Smooth muscle cell (in vitro differentiated cells): Measurements from ENCODE around the gene MCF2L2. TPM values are rescaled to one million over a fixed set of nuclear protein-coding genes. Genes with fewer than 3 reads are reported as not detected.

Source experiments
- DNase-seq: peaks from one replicate; lab custom pipeline; 2025; ENCODE audit not compliant: unreplicated experiment; lab: John Stamatoyannopoulos, UW
- H2AFZ ChIP-seq: fragments of 200-600 bp; sonication (generic); 2 replicates; pipeline ENCODE4 v1.6.0; 2016; ENCODE audit warnings: antibody characterized with exemption, low read depth, mild to moderate bottlenecking
- H3F3A ChIP-seq: fragments of 200-600 bp; sonication (generic); 2 replicates; pipeline ENCODE4 v1.6.0; 2017; ENCODE audit warnings: antibody characterized with exemption, low read depth
- H3K27ac ChIP-seq: fragments of 200-600 bp; sonication (generic); 2 replicates; pipeline ENCODE4 v1.5.1; 2016; ENCODE audit warnings: low read depth, mild to moderate bottlenecking
- H3K27me3 ChIP-seq: fragments of 200-600 bp; sonication (generic); 2 replicates; pipeline ENCODE4 v1.6.1; 2016; ENCODE audit warnings: low read depth, mild to moderate bottlenecking
- H3K36me3 ChIP-seq: fragments of 200-600 bp; sonication (generic); 2 replicates; pipeline ENCODE4 v1.5.1; 2016; ENCODE audit warnings: low read depth
- H3K4me1 ChIP-seq: fragments of 200-600 bp; sonication (generic); 2 replicates; pipeline ENCODE4 v1.5.1; 2016; ENCODE audit warnings: low read depth
- H3K4me2 ChIP-seq: fragments of 200-600 bp; sonication (generic); 2 replicates; pipeline ENCODE4 v1.6.0; 2016; ENCODE audit warnings: mild to moderate bottlenecking
- H3K4me3 ChIP-seq: fragments of 200-600 bp; sonication (generic); 2 replicates; pipeline ENCODE4 v1.5.1; 2016; ENCODE audit warnings: mild to moderate bottlenecking
- H3K79me2 ChIP-seq: fragments of 200-600 bp; sonication (generic); 2 replicates; pipeline ENCODE4 v1.6.0; 2016; ENCODE audit warnings: low read depth, mild to moderate bottlenecking
- H3K9ac ChIP-seq: fragments of 200-600 bp; sonication (generic); 2 replicates; pipeline ENCODE4 v1.6.0; 2016; ENCODE audit warnings: low read depth
- H3K9me3 ChIP-seq: fragments of 200-600 bp; sonication (generic); replicated peaks from 2 replicates; pipeline ENCODE4 v1.5.1; 2016; ENCODE audit warnings: low read depth
- H4K20me1 ChIP-seq: fragments of 200-600 bp; sonication (generic); 2 replicates; pipeline ENCODE4 v1.6.0; 2016; ENCODE audit warnings: low read depth
- WGBS: methylation state at CpG from one replicate; pipeline ENCODE4 v1.1.7; 2016; ENCODE audit warnings: low lambda C conversion rate; 5-methylcytosine and 5-hydroxymethylcytosine counted together
- polyA plus RNA-seq: library from polyadenylated mRNA; unstranded; fragments of >200 nt; fragmentation: Nextera tagmentation; extraction: Ambion mirVana; gene quantifications from 2 replicates; pipeline ENCODE4 v1.2.1, GENCODE V29; 2016
- total RNA-seq: library from RNA; depleted of rRNA; stranded (reverse); fragments of >200 nt; gene quantifications from 2 replicates; pipeline ENCODE4 v1.2.3, GENCODE V29; 2014
- TF ChIP-seq, protein P1 (sequence below): fragments of 200-600 bp; sonication (generic); IDR thresholded peaks from 2 replicates; pipeline ENCODE4 v1.5.1; 2017; ENCODE audit warnings: borderline replicate concordance, mild to moderate bottlenecking, antibody characterized with exemption; ENCODE audit not compliant: insufficient read depth, poor library complexity, severe bottlenecking

Gene MCF2L2
- total and polyA plus RNA-seq, 2 experiments from 2014 or later = 0.09 TPM; not detected in 1

DNA sequence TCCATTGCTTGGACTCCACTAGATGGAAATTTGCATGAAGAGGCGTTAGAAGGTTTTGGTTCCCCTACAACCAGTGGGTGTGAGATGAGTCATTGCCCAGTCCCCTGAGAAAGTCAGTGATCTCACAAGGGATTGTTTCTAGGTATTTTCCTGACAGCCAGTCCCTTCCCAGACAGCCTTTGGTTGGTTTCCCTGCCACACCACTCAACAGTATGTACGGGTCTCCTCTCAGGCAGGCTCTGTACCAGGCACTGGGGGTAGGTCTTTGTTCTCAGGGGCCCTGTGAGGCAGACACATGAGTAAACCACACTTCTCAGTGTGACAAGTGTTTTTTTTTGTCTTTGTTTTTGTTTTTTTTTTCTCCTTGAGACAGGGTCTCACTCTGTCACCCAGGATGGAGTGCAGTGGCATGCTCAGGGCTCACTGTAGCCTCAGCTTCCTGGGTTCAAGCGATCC lies 269.8 kb downstream of the MCF2L2 start:
- H3K27me3 ChIP-seq = peaks cover 19% of the 10 kb centered on the region
- no peak overlapping the region for H3K4me3 ChIP-seq
- H2AFZ ChIP-seq = no peak overlapping the region
- no peaks in the 10 kb centered on the region for H3K36me3 ChIP-seq
- 50% methylated on average over 3 of the region's 3 CpGs for WGBS
- H3K9ac ChIP-seq = no peak overlapping the region
- H3K9me3 ChIP-seq = no peaks in the 10 kb centered on the region
- TF ChIP-seq, protein P1, sequence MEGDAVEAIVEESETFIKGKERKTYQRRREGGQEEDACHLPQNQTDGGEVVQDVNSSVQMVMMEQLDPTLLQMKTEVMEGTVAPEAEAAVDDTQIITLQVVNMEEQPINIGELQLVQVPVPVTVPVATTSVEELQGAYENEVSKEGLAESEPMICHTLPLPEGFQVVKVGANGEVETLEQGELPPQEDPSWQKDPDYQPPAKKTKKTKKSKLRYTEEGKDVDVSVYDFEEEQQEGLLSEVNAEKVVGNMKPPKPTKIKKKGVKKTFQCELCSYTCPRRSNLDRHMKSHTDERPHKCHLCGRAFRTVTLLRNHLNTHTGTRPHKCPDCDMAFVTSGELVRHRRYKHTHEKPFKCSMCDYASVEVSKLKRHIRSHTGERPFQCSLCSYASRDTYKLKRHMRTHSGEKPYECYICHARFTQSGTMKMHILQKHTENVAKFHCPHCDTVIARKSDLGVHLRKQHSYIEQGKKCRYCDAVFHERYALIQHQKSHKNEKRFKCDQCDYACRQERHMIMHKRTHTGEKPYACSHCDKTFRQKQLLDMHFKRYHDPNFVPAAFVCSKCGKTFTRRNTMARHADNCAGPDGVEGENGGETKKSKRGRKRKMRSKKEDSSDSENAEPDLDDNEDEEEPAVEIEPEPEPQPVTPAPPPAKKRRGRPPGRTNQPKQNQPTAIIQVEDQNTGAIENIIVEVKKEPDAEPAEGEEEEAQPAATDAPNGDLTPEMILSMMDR = no peak
- DNase-seq = no peak
- no peaks in the 10 kb centered on the region for H4K20me1 ChIP-seq
- no peak overlapping the region for H3K27ac ChIP-seq
- no peaks in the 10 kb centered on the region for H3K79me2 ChIP-seq
- no peak overlapping the region for H3K4me2 ChIP-seq
- no peaks in the 10 kb centered on the region for H3F3A ChIP-seq
- peaks cover 8% of the 10 kb centered on the region for H3K4me1 ChIP-seq

DNA sequence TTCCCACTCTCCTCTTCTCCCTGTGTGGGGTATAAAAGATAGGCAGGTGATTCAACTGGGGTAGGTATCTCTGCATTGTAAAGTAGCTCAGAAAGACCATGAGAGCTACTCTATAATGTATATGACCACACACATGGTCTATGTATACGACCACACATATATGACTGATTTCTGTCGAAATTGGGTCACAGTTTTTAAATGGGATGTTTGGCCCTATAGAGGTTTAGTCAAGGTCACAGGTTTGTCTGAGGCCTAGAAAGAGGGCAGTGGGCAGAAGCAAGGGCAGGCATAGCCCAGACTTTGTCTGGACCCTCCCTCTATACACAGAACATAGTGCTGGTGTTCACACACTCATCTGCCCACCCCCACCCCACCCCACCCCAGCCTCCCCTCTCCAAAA lies 270.3 kb downstream of the MCF2L2 start:
- no peaks in the 10 kb centered on the region for H3K36me3 ChIP-seq

DNA sequence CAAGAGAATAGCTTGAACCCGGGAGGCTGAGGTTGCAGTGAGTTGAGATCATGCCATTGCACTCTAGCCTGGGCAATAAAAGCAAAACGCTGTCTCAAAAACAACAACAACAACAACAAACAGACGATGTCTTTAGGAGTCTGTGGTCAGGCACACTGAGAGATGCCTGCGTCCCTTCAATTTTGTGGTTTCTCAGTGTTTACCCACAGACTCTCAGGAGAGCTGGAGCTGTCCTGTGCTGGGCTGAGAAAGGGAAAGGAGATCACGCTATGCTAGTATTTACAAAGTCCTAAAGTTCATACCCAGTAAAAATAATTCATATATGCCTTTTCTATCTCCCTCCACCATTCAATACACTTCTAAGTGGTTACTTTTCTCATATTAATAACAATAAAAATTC lies 272.2 kb downstream of the MCF2L2 start:
- no peaks in the 10 kb centered on the region for H3K9me3 ChIP-seq
- H3K4me2 ChIP-seq = no peak overlapping the region
- H3K9ac ChIP-seq = no peak overlapping the region
- DNase-seq = no peak
- no peaks in the 10 kb centered on the region for H3K27me3 ChIP-seq
- H3K36me3 ChIP-seq = no peaks in the 10 kb centered on the region
- H4K20me1 ChIP-seq = no peaks in the 10 kb centered on the region
- H3K27ac ChIP-seq = no peak overlapping the region
- 61% methylated on average over 5 of the region's 5 CpGs for WGBS
- no peak overlapping the region for H3K4me3 ChIP-seq
- no peak overlapping the region for H2AFZ ChIP-seq
- H3K79me2 ChIP-seq = no peaks in the 10 kb centered on the region
- no peaks in the 10 kb centered on the region for H3K4me1 ChIP-seq
- H3F3A ChIP-seq = no peaks in the 10 kb centered on the region
- TF ChIP-seq, protein P1 = no peak

More for the DNA sequence above, 270.3 kb downstream of the MCF2L2 start:
- Histone ChIP-seq H3K9me3 (no peaks in the 10 kb centered on the region), H3K4me2 (no peak overlapping the region), H3K4me3 (no peak overlapping the region), H3K27ac (no peak overlapping the region), H3K4me1 (peaks cover 8% of the 10 kb centered on the region), H3K9ac (no peak overlapping the region), H4K20me1 (no peaks in the 10 kb centered on the region), H3F3A (no peaks in the 10 kb centered on the region), H3K27me3 (peaks cover 15% of the 10 kb centered on the region), H3K79me2 (no peaks in the 10 kb centered on the region), H2AFZ (no peak overlapping the region)
- TF ChIP-seq, protein P1 = no peak
- DNase-seq = no peak
- 89% methylated on average over 2 of the region's 2 CpGs for WGBS

DNA sequence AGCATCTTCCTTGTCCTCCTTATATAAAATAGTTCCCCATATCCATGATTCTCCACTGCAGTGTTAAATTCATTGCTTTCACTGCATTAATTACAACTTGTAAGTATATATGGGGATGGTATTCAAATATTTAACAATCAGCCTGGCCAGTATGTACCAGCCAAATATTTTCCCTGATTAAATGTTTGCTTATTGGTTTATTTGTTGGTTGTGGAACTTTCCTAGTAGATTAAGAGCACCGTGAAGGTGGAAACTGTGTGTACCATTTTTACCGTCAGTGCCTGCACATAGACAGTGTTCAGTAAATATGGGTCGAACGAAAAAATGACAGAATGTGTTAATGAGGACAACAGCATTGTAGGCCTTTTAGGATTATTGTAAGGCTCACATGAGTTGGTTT lies 272.9 kb downstream of the MCF2L2 start:
- Histone ChIP-seq H3K9ac (no peak overlapping the region), H3F3A (no peaks in the 10 kb centered on the region), H4K20me1 (no peaks in the 10 kb centered on the region), H3K9me3 (no peaks in the 10 kb centered on the region), H3K79me2 (no peaks in the 10 kb centered on the region), H3K4me1 (no peaks in the 10 kb centered on the region), H3K4me3 (no peak overlapping the region), H2AFZ (no peak overlapping the region), H3K36me3 (no peaks in the 10 kb centered on the region), H3K27ac (no peak overlapping the region), H3K27me3 (no peaks in the 10 kb centered on the region), H3K4me2 (no peak overlapping the region)
- TF ChIP-seq, protein P1 = no peak
- DNase-seq = no peak
- WGBS = 94% methylated on average over 4 of the region's 4 CpGs
